Lung (tissue), 12 donors: Measurements from ENCODE around the gene MEF2A. TPM values are rescaled to one million over a fixed set of nuclear protein-coding genes. Genes with fewer than 3 reads are reported as not detected.

ENCODE experiments used
- ATAC-seq: fragments of 200-7000 bp; cut with Tn5 transposase; one replicate; pipeline ENCODE4 v1.9.1; 2020; ENCODE audit warnings: moderate number of reproducible peaks; ENCODE audit not compliant: insufficient read depth, low FRiP score
- DNase-seq, 3 donors: peaks; one replicate each; pipeline ENCODE4 v3.0.0-alpha.2; 2013 to 2017
- H3K27ac ChIP-seq, 2 donors: one replicate each; pipeline ENCODE4 v1.5.1; 2013; ENCODE audit warnings: mild to moderate bottlenecking in 2 of 2, moderate library complexity in 2 of 2, control low read depth in 1 of 2, inconsistent platforms in 1 of 2, low read depth in 1 of 2, low read length in 1 of 2
- H3K27me3 ChIP-seq, 3 donors: one replicate each; pipeline ENCODE4 v1.5.1; 2013; ENCODE audit warnings: low read length in 2 of 3; ENCODE audit not compliant: control insufficient read depth in 3 of 3, insufficient read depth in 3 of 3
- H3K36me3 ChIP-seq, 4 donors: one replicate each; pipeline ENCODE4 v1.5.1; 2013; ENCODE audit warnings: low read length in 4 of 4, mild to moderate bottlenecking in 1 of 4, moderate library complexity in 1 of 4; ENCODE audit not compliant: control insufficient read depth in 4 of 4, insufficient read depth in 4 of 4
- H3K4me1 ChIP-seq, 5 donors: one replicate each; pipeline ENCODE4 v1.5.1; 2013; ENCODE audit warnings: low read length in 5 of 5, mild to moderate bottlenecking in 2 of 5, moderate library complexity in 1 of 5; ENCODE audit not compliant: control insufficient read depth in 5 of 5, insufficient read depth in 5 of 5
- H3K4me3 ChIP-seq: one replicate; pipeline ENCODE4 v1.5.1; 2013; ENCODE audit warnings: mild to moderate bottlenecking, control low read depth, moderate library complexity
- H3K9ac ChIP-seq, 2 donors: one replicate each; pipeline ENCODE4 v1.5.1; 2013; ENCODE audit warnings: low read length in 2 of 2, control low read depth in 1 of 2; ENCODE audit not compliant: insufficient read depth in 1 of 2
- H3K9me3 ChIP-seq, 4 donors: one replicate each; pipeline ENCODE4 v1.5.1; 2013; ENCODE audit warnings: low read length in 3 of 4, mild to moderate bottlenecking in 1 of 4, moderate library complexity in 1 of 4; ENCODE audit not compliant: control insufficient read depth in 4 of 4, insufficient read depth in 3 of 4
- CTCF ChIP-seq: IDR thresholded peaks from 2 replicates; pipeline ENCODE4 v1.5.1; 2012; ENCODE audit warnings: mild to moderate bottlenecking; ENCODE audit errors: control extremely low read depth, extremely low read depth
- WGBS, 2 donors: extraction: QIAGEN DNeasy Blood & Tissue Kit; methylation state at CpG; one replicate each; pipeline ENCODE4 v1.1.7; 2013; 5-methylcytosine and 5-hydroxymethylcytosine counted together
- polyA plus RNA-seq, 2 donors: library from polyadenylated mRNA; stranded (reverse); fragments of 200-250 nt; gene quantifications; one replicate each; pipeline ENCODE4 v1.2.1, GENCODE V29; 2013
- total RNA-seq, 2 donors: library from RNA; depleted of rRNA in 1 of 2; stranded (reverse); fragments of >200 nt in 1 of 2; gene quantifications; one replicate each; pipeline ENCODE4 v1.2.1, GENCODE V29; 2014 to 2021
- donor health status: control.
- donor health status: control.
- donor health status: Bipolar disorder and iron deficiency.
- donor health status: healthy.
- donor health status: DM: yes; HTN: yes; CAD: no.

Gene MEF2A
- total and polyA plus RNA-seq, 4 donors = 26.0 to 140 (median 48.1) TPM

- no peak for DNase-seq
- TF ChIP-seq CTCF = no peak
- Histone ChIP-seq H3K4me1 (peaks cover 0 to 9% (median 0%) of the 10 kb centered on the region in 5 donors), H3K27ac (no peak overlapping the region), H3K9ac (no peak overlapping the region), H3K27me3 (no peaks in the 10 kb centered on the region), H3K4me3 (no peak overlapping the region), H3K9me3 (no peaks in the 10 kb centered on the region), H3K36me3 (no peaks in the 10 kb centered on the region)
- ATAC-seq = no peak
- 94 to 96% methylated on average over 4 of the region's 4 CpGs for WGBS, 2 donors
Measured at GRCh38 chr15:99556578-99556977, 9.2 kb upstream of the MEF2A start.

- Histone ChIP-seq H3K9ac (no peak overlapping the region), H3K4me1 (peaks cover 0 to 9% (median 0%) of the 10 kb centered on the region in 5 donors), H3K27ac (no peak overlapping the region), H3K27me3 (no peaks in the 10 kb centered on the region), H3K36me3 (no peaks in the 10 kb centered on the region), H3K4me3 (no peak overlapping the region), H3K9me3 (no peaks in the 10 kb centered on the region)
- ATAC-seq (no peak), DNase-seq (no peak)
- TF ChIP-seq CTCF = no peak
- WGBS, 2 donors = 94% methylated on average over 3 of the region's 3 CpGs
Measured at GRCh38 chr15:99558084-99558483, 7.7 kb upstream of the MEF2A start.

GRCh38 chr15:99558571-99558970, 7.2 kb upstream of the MEF2A start:
- WGBS, 2 donors = 73 to 87% methylated on average over 3 of the region's 3 CpGs
- no peaks in the 10 kb centered on the region for H3K27me3 ChIP-seq

More at GRCh38 chr15:99558571-99558970, 7.2 kb upstream of the MEF2A start:
- Histone ChIP-seq H3K4me3 (no peak overlapping the region), H3K4me1 (peaks cover 0 to 9% (median 2%) of the 10 kb centered on the region in 5 donors), H3K36me3 (no peaks in the 10 kb centered on the region), H3K9ac (no peak overlapping the region), H3K27ac (no peak overlapping the region), H3K9me3 (no peaks in the 10 kb centered on the region)
- ATAC-seq (no peak), DNase-seq (no peak)
- no peak for TF ChIP-seq CTCF
